Type B pancreatic cell (in vitro differentiated cells): ENCODE data around the gene RAB10. TPM values are rescaled to one million over a fixed set of nuclear protein-coding genes. Genes with fewer than 3 reads are reported as not detected.

Experiments used
- DNase-seq: peaks from one replicate; pipeline ENCODE4 v3.0.0; 2021; ENCODE audit warnings: mixed read lengths; ENCODE audit not compliant: unreplicated experiment; ENCODE audit errors: extremely low spot score
- H3K27ac Mint-ChIP-seq: 2 replicates; pipeline ENCODE4 v1.8.0; 2021; ENCODE audit warnings: mild to moderate bottlenecking, mixed read lengths
- H3K27me3 Mint-ChIP-seq: 2 replicates; pipeline ENCODE4 v1.8.0; 2021; ENCODE audit warnings: mixed read lengths
- H3K36me3 Mint-ChIP-seq: 2 replicates; pipeline ENCODE4 v1.8.0; 2021; ENCODE audit warnings: mixed read lengths
- H3K4me1 Mint-ChIP-seq: one replicate; pipeline ENCODE4 v1.8.0; 2021; ENCODE audit warnings: mixed read lengths; ENCODE audit not compliant: unreplicated experiment
- H3K4me3 Mint-ChIP-seq: 2 replicates; pipeline ENCODE4 v1.8.0; 2021; ENCODE audit warnings: mild to moderate bottlenecking, mixed read lengths
- H3K9me3 Mint-ChIP-seq: 2 replicates; pipeline ENCODE4 v1.8.0; 2021; ENCODE audit warnings: mixed read lengths
- CTCF ChIP-seq: fragments of 200-600 bp; sonication (generic); conservative IDR thresholded peaks from 2 replicates; pipeline ENCODE4 v1.5.0; 2021; ENCODE audit warnings: antibody characterized with exemption, mild to moderate bottlenecking
- total RNA-seq: library from RNA; stranded (reverse); gene quantifications from 2 replicates; pipeline ENCODE4 v1.2.1, GENCODE V29; 2021; ENCODE audit warnings: low replicate concordance

Gene RAB10
- total RNA-seq, 1 donor from 2014 or later: 143 TPM

- no peaks in the 10 kb centered on the region for H3K36me3 Mint-ChIP-seq
- no peak overlapping the region for H3K27ac Mint-ChIP-seq
- no peak for DNase-seq
- no peak for TF ChIP-seq CTCF
- H3K27me3 Mint-ChIP-seq: peaks cover 3% of the 10 kb centered on the region
- H3K4me3 Mint-ChIP-seq: no peak overlapping the region
- H3K9me3 Mint-ChIP-seq: no peaks in the 10 kb centered on the region
- peaks cover 15% of the 10 kb centered on the region for H3K4me1 Mint-ChIP-seq
Measured at GRCh38 chr2:26001743-26002351, 32.0 kb upstream of the RAB10 start.

- no peak overlapping the region for H3K4me3 Mint-ChIP-seq
- no peak for TF ChIP-seq CTCF
- no peak overlapping the region for H3K27ac Mint-ChIP-seq
Measured at GRCh38 chr2:26002632-26003310, 31.1 kb upstream of the RAB10 start.

GRCh38 chr2:26008095-26008494, 25.8 kb upstream of the RAB10 start:
- DNase-seq: no peak
- no peaks in the 10 kb centered on the region for H3K9me3 Mint-ChIP-seq
- no peak for TF ChIP-seq CTCF
- no peak overlapping the region for H3K4me3 Mint-ChIP-seq
- no peaks in the 10 kb centered on the region for H3K27me3 Mint-ChIP-seq
- H3K36me3 Mint-ChIP-seq: no peaks in the 10 kb centered on the region
- peaks cover 29% of the 10 kb centered on the region for H3K4me1 Mint-ChIP-seq
- peak overlapping the region; percentile 66 for H3K27ac Mint-ChIP-seq

More at GRCh38 chr2:26002632-26003310, 31.1 kb upstream of the RAB10 start:
- DNase-seq: no peak
- peaks cover 1% of the 10 kb centered on the region for H3K27me3 Mint-ChIP-seq
- H3K9me3 Mint-ChIP-seq: no peaks in the 10 kb centered on the region
- no peaks in the 10 kb centered on the region for H3K36me3 Mint-ChIP-seq
- peaks cover 12% of the 10 kb centered on the region for H3K4me1 Mint-ChIP-seq

- H3K27me3 Mint-ChIP-seq: no peaks in the 10 kb centered on the region
- no peak for TF ChIP-seq CTCF
- H3K4me1 Mint-ChIP-seq: peaks cover 25% of the 10 kb centered on the region
- no peaks in the 10 kb centered on the region for H3K36me3 Mint-ChIP-seq
- DNase-seq: no peak
- peak overlapping the region; percentile 66 for H3K27ac Mint-ChIP-seq
- no peaks in the 10 kb centered on the region for H3K9me3 Mint-ChIP-seq
- H3K4me3 Mint-ChIP-seq: peak overlapping the region; percentile 23
Measured at GRCh38 chr2:26008851-26009566, 24.9 kb upstream of the RAB10 start.

- Mint-ChIP-seq H3K9me3 (no peaks in the 10 kb centered on the region), H3K27me3 (no peaks in the 10 kb centered on the region), H3K4me1 (peaks cover 25% of the 10 kb centered on the region), H3K4me3 (no peak overlapping the region), H3K36me3 (no peaks in the 10 kb centered on the region), H3K27ac (peak overlapping the region; percentile 66)
- no peak for TF ChIP-seq CTCF
- DNase-seq: no peak
Measured at GRCh38 chr2:26009567-26009963, 24.3 kb upstream of the RAB10 start.
